ENCODE results near the gene DLG3. TPM values are rescaled to one million over a fixed set of nuclear protein-coding genes. Genes with fewer than 3 reads are reported as not detected.

The DLG3 gene
- total and polyA plus RNA-seq, 10 of the 15 experiments (the other 5 are each of a cell fraction or from before 2014, with no cell fraction given) = 1.3 to 32.2 (median 3.9) TPM

DNA sequence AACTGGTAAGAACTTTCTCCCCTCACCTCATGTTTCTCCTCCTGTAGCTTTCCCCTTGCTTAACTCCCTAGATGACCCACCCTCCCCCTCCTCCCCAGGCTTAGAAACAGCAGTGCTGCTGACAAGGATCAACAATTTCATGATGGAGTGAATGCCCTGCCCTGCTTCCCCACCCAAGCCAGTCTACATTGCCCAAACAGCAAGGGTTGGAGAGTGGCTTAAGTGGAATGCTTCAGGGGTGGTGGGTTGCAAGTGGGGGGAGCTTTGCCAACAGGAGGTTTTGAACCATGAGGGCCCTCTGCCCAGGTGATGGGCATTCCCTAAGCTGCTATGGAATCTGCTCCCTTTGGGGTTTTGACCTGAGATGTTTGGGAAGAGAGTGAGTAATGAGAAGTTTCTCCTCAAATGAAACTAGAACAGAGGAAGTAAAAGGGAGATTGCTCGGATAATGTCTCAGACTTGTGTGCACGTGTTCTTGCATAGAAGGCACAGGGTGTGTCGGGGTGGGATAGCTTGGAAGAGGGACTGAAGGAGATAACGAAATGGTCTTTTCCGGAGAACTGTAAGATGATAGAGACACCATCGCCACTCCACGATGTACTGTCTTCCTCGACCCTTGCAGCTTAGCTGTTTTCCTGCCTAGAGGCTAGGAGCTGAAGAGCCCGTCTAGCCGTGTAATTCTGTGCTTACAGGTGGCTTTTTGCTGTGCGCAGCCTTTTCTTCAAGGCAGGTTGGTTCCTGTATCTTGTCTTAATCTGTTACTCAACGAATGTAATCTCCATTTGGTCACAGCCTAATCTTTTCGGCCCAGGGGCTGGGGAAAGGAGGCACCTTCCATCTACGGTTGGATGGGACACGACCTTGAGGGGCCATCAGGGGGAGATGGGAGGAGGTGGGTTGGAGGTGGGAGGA lies 11.4 kb upstream of the DLG3 start:
- BruUV-seq (replicated peaks) = no TSS peak
- H3K79me2 ChIP-seq (ENCODE audit: control insufficient read depth, insufficient read depth, low read length) = no peaks in the 10 kb centered on the region
- in situ Hi-C loops (cut with MboI) (loop anchor here (25.0 kb wide), 1 partner anchor 396 kb away; the partner anchor contains the start of gene AWAT2), intact Hi-C loops (cut with micrococcal nuclease; ENCODE audit: unreplicated experiment) (loop anchor here (1.0 to 5.0 kb wide), 2 partner anchors 236 to 401 kb away; no protein-coding TSS in a partner anchor)
- H3K36me3 ChIP-seq (ENCODE audit: control insufficient read depth in 2 of 2, insufficient read depth in 2 of 2, low read length in 1 of 2) = no peaks in the 10 kb centered on the region
- H3K4me3 ChIP-seq = no peak overlapping the region
- H3K4me1 ChIP-seq (ENCODE audit: control insufficient read depth, insufficient read depth, low read length) = peaks cover 8% of the 10 kb centered on the region
- no peaks in the 10 kb centered on the region for H3K9me3 ChIP-seq (replicated peaks; ENCODE audit: control insufficient read depth, insufficient read depth, low read length)
- ChIA-PET POLR2A (interaction anchor here (0.6 kb wide), 1 partner anchor 326 kb away, joined by 3 read pairs; no protein-coding TSS in a partner anchor), RAD21 (ENCODE audit: unreplicated experiment) (interaction anchor here (0.9 to 1.7 kb wide), 6 partner anchors 10 to 400 kb away, joined by 3 to 5 read pairs (median 4); partner anchors contain the start of genes GDPD2 and IGBP1), SMC1A (ENCODE audit: uncharacterized antibody, unreplicated experiment) (interaction anchor here (0.6 to 1.3 kb wide), 5 partner anchors 139 to 236 kb away, joined by 3 to 4 read pairs (median 4); no protein-coding TSS in a partner anchor), CTCF (interaction anchor here (0.9 to 1.6 kb wide), 13 partner anchors 10 to 400 kb away, joined by 3 to 7 read pairs (median 4); partner anchors contain the start of genes GDPD2, IGBP1, KIF4A and PDZD11)
- DNase-seq (ENCODE audit: low read depth, low spot score) (no peak), ATAC-seq (no peak), FAIRE-seq (no peak)
- H3K9ac ChIP-seq (ENCODE audit: control insufficient read depth, insufficient read depth, low read length) = no peak overlapping the region; the same call in 1 of the 2 replicates
- peak overlapping the region; percentile 89 for H2AFZ ChIP-seq (ENCODE audit: control insufficient read depth, low read depth, low read length)
- H3K27ac ChIP-seq (ENCODE audit: control insufficient read depth, insufficient read depth) = no peak overlapping the region
- WGBS (ENCODE audit: insufficient coverage, insufficient replicate concordance, low lambda C conversion rate, missing lambda C conversion rate) = 59% methylated on average over 15 of the region's 15 CpGs
- H4K20me1 ChIP-seq (ENCODE audit: control insufficient read depth, insufficient read depth) = no peaks in the 10 kb centered on the region
- no peaks in the 10 kb centered on the region for H3K27me3 ChIP-seq (replicated peaks in 1 of 2; ENCODE audit: control insufficient read depth in 2 of 2, insufficient read depth in 2 of 2, low read length in 1 of 2)
- TF ChIP-seq, protein P1, sequence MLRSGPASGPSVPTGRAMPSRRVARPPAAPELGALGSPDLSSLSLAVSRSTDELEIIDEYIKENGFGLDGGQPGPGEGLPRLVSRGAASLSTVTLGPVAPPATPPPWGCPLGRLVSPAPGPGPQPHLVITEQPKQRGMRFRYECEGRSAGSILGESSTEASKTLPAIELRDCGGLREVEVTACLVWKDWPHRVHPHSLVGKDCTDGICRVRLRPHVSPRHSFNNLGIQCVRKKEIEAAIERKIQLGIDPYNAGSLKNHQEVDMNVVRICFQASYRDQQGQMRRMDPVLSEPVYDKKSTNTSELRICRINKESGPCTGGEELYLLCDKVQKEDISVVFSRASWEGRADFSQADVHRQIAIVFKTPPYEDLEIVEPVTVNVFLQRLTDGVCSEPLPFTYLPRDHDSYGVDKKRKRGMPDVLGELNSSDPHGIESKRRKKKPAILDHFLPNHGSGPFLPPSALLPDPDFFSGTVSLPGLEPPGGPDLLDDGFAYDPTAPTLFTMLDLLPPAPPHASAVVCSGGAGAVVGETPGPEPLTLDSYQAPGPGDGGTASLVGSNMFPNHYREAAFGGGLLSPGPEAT (IDR thresholded peaks at IDR 0.05; ENCODE audit: low read depth) = no peak
- TF ChIP-seq, protein P2, sequence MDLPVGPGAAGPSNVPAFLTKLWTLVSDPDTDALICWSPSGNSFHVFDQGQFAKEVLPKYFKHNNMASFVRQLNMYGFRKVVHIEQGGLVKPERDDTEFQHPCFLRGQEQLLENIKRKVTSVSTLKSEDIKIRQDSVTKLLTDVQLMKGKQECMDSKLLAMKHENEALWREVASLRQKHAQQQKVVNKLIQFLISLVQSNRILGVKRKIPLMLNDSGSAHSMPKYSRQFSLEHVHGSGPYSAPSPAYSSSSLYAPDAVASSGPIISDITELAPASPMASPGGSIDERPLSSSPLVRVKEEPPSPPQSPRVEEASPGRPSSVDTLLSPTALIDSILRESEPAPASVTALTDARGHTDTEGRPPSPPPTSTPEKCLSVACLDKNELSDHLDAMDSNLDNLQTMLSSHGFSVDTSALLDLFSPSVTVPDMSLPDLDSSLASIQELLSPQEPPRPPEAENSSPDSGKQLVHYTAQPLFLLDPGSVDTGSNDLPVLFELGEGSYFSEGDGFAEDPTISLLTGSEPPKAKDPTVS (IDR thresholded peaks at IDR 0.05; ENCODE audit: low read depth, low read length) = no peak
- TF ChIP-seq, protein P3, sequence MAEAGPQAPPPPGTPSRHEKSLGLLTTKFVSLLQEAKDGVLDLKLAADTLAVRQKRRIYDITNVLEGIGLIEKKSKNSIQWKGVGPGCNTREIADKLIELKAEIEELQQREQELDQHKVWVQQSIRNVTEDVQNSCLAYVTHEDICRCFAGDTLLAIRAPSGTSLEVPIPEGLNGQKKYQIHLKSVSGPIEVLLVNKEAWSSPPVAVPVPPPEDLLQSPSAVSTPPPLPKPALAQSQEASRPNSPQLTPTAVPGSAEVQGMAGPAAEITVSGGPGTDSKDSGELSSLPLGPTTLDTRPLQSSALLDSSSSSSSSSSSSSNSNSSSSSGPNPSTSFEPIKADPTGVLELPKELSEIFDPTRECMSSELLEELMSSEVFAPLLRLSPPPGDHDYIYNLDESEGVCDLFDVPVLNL (IDR thresholded peaks at IDR 0.05; ENCODE audit: low read depth, low read length) = no peak
- no peak for TF ChIP-seq IKZF2 (IDR thresholded peaks at IDR 0.05)
- TF ChIP-seq, protein P4, sequence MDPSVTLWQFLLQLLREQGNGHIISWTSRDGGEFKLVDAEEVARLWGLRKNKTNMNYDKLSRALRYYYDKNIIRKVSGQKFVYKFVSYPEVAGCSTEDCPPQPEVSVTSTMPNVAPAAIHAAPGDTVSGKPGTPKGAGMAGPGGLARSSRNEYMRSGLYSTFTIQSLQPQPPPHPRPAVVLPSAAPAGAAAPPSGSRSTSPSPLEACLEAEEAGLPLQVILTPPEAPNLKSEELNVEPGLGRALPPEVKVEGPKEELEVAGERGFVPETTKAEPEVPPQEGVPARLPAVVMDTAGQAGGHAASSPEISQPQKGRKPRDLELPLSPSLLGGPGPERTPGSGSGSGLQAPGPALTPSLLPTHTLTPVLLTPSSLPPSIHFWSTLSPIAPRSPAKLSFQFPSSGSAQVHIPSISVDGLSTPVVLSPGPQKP (IDR thresholded peaks at IDR 0.05; ENCODE audit: low read depth, low read length) = no peak
- no peak for TF ChIP-seq NFIC (IDR thresholded peaks at IDR 0.05; ENCODE audit: low read depth, low read length)
- no peak for TF ChIP-seq RAD21 (IDR thresholded peaks at IDR 0.05; ENCODE audit: insufficient read depth, low read depth, low read length)
- H3K4me2 ChIP-seq (ENCODE audit: control insufficient read depth, insufficient read depth) = peak overlapping the region; percentile 79
